GM10248 (cell line): ENCODE results near the gene STS.

Source experiments
- CTCF ChIA-PET: fragments of 300-600 bp; sonication (Branson Sonifier 250); formaldehyde crosslinking; extraction: SDS; loops from one replicate; lab custom pipeline; 2021; ENCODE audit warnings: antibody characterized with exemption; lab: Yijun Ruan, JAX
- POLR2A ChIA-PET: fragments of 350-650 bp; sonication (Branson Sonifier 250); formaldehyde crosslinking; extraction: SDS; loops from one replicate; lab custom pipeline; 2020; ENCODE audit warnings: antibody characterized with exemption; lab: Yijun Ruan, JAX
- DNase-seq: peaks from one replicate; pipeline ENCODE4 v3.0.0; 2012; ENCODE audit errors: extremely low spot score
- TF ChIP-seq, protein P1 (sequence below): IDR thresholded peaks from 2 replicates; pipeline ENCODE4 v1.5.1; 2012; ENCODE audit warnings: mild to moderate bottlenecking, low read depth; ENCODE audit errors: extremely low read depth, missing control alignments, control extremely low read depth

The STS gene

DNA sequence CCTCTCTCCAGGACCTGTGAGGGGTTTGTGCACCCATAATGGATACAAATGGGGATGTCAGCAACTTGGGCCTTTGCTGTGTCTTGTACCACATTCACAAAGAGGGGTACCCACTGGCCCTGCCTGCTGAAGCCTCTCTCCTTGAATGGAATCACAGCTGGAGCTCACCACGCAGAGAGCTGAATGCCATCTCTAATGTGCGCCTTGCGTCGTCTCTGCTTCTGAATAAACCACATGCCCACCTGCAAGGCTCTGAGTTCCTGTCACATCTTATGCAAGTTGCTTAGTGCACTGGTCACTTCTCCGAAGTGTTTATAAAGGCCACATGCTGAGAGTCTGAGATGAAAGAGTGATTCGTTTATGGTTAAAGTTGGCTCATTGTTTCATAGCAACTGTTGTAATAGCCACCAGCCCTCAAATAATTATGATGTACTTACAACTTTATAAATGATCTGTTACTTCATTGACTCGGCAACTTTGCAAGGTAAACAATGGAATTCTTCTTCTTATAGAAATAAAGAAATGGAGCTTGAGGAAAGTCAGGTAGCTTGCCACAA lies 6.6 kb downstream of the STS start:
- CTCF ChIA-PET, result no interaction called here
- no peak for DNase-seq
- POLR2A ChIA-PET, result no interaction called here
- TF ChIP-seq, protein P1, sequence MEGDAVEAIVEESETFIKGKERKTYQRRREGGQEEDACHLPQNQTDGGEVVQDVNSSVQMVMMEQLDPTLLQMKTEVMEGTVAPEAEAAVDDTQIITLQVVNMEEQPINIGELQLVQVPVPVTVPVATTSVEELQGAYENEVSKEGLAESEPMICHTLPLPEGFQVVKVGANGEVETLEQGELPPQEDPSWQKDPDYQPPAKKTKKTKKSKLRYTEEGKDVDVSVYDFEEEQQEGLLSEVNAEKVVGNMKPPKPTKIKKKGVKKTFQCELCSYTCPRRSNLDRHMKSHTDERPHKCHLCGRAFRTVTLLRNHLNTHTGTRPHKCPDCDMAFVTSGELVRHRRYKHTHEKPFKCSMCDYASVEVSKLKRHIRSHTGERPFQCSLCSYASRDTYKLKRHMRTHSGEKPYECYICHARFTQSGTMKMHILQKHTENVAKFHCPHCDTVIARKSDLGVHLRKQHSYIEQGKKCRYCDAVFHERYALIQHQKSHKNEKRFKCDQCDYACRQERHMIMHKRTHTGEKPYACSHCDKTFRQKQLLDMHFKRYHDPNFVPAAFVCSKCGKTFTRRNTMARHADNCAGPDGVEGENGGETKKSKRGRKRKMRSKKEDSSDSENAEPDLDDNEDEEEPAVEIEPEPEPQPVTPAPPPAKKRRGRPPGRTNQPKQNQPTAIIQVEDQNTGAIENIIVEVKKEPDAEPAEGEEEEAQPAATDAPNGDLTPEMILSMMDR, result no peak

DNA sequence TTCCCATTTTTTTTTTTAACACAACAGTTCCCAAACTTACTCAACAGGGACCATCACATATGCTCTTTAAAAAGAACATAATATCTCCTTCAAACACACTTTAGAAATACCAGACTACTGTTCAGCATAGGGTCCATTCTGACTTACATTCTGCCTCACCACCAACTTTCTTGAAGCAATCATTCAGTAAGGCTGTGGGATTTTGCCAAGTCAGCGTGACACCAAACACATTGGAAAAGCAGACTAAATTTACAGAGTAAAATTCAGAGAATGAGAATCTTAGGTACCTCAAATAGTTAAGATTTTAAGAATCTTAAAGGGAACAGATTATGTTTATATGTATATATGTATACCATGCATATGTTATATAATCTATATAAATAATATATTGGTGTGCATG lies 7.7 kb downstream of the STS start:
- ChIA-PET CTCF (no interaction called here), POLR2A (no interaction called here)
- DNase-seq, result no peak
- TF ChIP-seq, protein P1, result no peak

DNA sequence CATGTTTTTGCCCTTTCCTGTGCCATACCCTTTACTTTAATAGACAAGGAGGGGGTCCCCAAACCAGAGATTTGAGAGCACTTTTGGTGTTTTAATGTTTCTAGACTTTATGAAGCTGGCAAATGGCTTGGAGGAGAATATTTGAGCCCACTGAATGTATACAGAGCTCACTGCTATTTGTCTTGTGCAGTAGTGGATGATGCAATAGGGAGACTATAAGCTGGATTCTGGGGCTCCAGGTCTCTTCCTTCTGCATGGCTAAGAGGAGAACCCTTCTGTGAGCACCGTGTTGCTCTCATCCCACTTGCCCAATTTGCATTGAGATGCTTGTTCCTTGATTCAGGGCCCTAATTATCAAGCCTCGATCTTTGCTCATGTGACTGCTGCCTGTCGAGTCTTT lies 9.4 kb downstream of the STS start:
- DNase-seq, result no peak
- TF ChIP-seq, protein P1, result no peak
- CTCF ChIA-PET, result no interaction called here
- POLR2A ChIA-PET, result no interaction called here

DNA sequence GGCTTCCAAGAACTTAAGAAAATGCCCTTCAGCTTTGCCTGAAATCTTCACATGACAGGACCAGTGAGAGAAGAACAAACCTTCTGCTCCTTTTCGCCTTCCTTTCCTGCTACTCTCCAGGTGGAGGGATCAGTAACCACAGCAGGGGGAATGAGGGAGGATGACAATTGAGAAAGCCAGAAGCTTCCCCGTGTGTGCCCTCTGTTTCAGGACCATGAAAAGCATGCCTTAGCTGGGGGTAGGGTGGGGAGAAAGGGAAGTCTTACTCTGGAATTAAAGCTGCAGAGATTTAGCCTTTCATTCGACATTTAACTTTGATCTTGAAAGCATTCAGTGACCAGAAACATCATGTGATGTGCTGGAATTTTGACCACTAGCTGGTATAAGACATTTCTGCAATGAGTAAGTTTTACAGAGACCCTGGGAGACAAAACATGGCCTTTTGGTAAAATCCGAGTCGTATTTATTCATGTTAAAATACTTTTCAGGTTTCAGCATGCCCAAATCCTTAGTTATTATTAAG lies 11.0 kb downstream of the STS start:
- POLR2A ChIA-PET, result no interaction called here
- TF ChIP-seq, protein P1, result no peak
- CTCF ChIA-PET, result no interaction called here
- DNase-seq, result no peak

DNA sequence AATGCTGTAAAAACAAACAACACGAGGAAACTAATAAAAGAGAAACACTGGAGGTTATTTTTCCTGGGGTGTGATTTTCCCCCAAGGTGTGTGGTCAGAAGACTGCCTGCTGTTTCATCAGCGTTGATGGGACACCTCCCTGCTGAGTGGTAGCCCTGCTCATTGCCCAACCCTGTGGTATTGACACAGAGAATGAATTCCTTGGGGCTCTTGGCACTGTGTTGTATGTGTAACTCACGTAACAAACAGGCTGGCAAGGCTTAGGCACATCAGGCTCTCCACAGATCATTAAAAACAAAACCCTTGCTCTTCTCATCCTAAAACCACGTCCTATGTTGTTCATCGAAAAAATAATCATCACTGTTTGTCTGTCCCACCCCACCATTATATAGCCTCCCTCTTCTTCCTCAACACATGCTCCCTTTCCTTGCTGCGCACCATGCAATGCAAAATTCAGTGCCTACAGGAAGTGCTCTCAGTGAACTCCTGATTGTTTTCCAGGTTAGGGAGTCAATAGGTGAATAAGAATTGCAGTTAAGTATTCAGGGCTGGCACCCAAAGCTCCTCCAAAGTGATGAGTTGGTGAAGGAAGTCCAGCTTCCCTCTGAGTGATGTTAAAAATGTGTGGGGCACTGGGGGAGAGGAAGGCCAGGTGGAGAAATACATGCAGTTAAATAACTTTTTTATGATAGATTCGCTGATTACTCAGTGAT lies 11.8 kb downstream of the STS start:
- POLR2A ChIA-PET, result no interaction called here
- TF ChIP-seq, protein P1, result no peak
- CTCF ChIA-PET, result no interaction called here
- DNase-seq, result no peak

DNA sequence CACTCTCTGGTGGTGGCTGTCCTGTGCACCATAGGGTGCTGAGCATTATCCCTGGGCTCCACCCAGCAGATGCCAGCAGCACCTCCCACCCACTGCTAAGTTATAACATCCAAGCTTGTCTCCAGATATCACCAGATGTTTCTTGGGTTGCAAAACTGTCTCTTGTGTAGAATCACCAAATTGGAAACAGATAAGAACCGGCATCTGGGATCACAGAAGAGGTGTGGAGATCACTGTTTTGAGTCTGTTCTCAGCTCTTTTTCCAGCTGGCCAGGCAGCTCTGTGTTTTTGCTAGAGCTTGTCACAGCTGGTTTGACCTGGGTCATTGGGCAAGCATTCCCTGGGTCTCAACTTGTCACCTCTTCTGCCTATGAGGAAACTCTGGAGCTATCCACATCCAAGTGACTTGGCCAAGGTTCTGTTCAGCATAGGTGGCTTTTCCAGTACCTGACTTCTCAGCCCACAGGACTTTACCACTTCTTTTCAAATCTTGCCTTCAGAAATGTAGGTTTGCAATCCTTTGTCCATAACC lies 15.7 kb downstream of the STS start:
- CTCF ChIA-PET, result interaction anchor here (0.9 kb wide), 1 partner anchor 15 kb away, joined by 3 read pairs; no protein-coding TSS in a partner anchor
- DNase-seq, result no peak
- POLR2A ChIA-PET, result no interaction called here
- TF ChIP-seq, protein P1, result no peak
